ENCODE measurements around the gene ZRANB1. TPM values are rescaled to one million over a fixed set of nuclear protein-coding genes. Genes with fewer than 3 reads are reported as not detected.

Gene ZRANB1
- 29.9 and 36.9 TPM in 2 replicates for polyA plus RNA-seq (2011; rRNA removed)
- 31.0 and 39.2 TPM in 2 replicates for polyA minus RNA-seq (2011; rRNA and poly(A)+ RNA removed)

DNA sequence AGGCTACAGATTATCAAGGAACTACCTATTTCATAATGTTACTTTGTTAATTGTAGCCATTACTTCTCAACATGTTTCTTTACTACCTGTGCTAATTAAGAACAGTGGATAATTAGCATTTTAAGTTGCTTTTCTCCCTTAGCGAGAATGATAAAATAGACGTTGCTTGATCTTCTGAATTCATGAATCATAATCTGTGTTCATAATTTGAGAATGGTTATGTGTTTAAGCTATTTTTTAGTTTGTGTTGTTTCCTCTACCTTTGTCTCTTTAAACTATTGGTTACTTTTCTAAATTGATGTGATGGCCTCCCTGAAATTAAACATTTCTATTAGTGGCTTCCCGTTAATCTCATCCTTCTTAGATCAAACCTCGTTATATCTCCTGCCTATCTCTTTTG lies at the start of gene ZRANB1:
TSS of gene ZRANB1 (plus strand) at position 301 of the 400 bp plus-strand sequence. CDS start 371 bp downstream, outside the sequence.
- ChIA-PET CTCF (interaction anchor here (0.6 kb wide), 1 partner anchor 137 kb away, joined by 3 read pairs; no protein-coding TSS in a partner anchor), POLR2A (no interaction called here)
- no peaks in the 10 kb centered on the region for H3K27me3 ChIP-seq (ENCODE audit: control insufficient read depth, insufficient read depth, low read length)
- TF ChIP-seq, protein P1, sequence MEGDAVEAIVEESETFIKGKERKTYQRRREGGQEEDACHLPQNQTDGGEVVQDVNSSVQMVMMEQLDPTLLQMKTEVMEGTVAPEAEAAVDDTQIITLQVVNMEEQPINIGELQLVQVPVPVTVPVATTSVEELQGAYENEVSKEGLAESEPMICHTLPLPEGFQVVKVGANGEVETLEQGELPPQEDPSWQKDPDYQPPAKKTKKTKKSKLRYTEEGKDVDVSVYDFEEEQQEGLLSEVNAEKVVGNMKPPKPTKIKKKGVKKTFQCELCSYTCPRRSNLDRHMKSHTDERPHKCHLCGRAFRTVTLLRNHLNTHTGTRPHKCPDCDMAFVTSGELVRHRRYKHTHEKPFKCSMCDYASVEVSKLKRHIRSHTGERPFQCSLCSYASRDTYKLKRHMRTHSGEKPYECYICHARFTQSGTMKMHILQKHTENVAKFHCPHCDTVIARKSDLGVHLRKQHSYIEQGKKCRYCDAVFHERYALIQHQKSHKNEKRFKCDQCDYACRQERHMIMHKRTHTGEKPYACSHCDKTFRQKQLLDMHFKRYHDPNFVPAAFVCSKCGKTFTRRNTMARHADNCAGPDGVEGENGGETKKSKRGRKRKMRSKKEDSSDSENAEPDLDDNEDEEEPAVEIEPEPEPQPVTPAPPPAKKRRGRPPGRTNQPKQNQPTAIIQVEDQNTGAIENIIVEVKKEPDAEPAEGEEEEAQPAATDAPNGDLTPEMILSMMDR (IDR thresholded peaks at IDR 0.05; ENCODE audit: low read depth, low read length), result no peak
- no peaks in the 10 kb centered on the region for H3K9me3 ChIP-seq (ENCODE audit: control insufficient read depth, insufficient read depth, low read length)
- no peak for DNase-seq (ENCODE audit: low read depth, low spot score)
- no peak within 1 kb of the TSS for H3K4me3 ChIP-seq (ENCODE audit: low read depth, low read length)
- H3K27ac ChIP-seq (ENCODE audit: low read depth, low read length), result peak within 1 kb of the TSS; percentile 79

DNA sequence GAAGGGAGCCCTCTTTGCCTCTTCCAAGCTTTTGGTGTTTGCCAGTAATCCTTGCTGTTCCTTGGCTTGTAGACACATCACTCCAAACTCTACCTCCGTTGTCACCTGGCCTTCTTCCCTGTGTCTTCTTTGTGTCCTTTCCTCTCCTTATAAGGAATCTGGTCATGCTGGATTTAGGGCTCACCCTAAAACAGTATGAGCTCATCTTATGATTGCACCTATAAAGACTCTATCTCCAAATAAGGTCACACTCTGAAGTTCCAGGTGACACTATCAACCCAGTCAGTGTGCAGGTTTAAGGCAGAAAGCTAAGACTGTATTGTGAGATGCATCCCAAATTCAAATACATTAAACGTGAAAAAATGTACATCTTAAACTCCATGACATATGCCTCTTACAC lies 49.0 kb upstream of the ZRANB1 start:
- TF ChIP-seq, protein P1 (IDR thresholded peaks at IDR 0.05; ENCODE audit: low read depth, low read length), result no peak
- no peak for DNase-seq (ENCODE audit: low read depth, low spot score)
- ChIA-PET CTCF (interaction anchor here (0.9 kb wide), 1 partner anchor 11 kb away, joined by 3 read pairs; no protein-coding TSS in a partner anchor), POLR2A (no interaction called here)
- Histone ChIP-seq H3K4me3 (ENCODE audit: low read depth, low read length) (no peak overlapping the region), H3K9me3 (ENCODE audit: control insufficient read depth, insufficient read depth, low read length) (no peaks in the 10 kb centered on the region), H3K27ac (ENCODE audit: low read depth, low read length) (no peak overlapping the region), H3K27me3 (ENCODE audit: control insufficient read depth, insufficient read depth, low read length) (no peaks in the 10 kb centered on the region)

DNA sequence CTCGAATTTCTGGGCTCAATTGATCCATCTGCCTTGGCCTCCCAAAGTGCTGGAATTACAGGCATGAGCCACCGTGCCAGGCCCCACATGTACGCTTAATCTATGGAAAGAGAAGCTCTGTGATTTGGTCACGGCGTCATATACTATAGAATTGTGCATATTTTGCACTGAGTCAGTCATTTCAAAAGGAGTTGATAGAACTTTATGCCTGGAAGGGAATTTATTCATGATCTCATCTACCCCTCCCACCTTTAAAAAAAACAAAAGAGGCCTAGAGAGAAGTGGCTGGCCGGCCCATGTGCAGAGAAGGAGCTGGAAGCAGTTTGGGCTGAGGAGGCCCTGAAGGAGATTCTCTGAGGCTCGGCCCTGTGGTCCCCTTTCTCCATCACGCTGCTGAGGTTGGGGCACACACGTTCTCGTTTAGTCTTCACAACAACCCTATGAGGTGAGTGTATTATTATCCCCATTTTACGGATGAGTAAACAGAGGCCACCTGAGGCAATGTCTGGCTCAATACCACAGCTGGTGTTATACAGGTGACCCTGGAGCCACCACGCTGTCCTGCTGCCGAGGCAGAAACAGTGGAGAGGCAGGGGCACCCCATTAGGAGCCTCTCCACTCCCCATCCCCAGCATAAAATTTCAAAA lies 47.2 kb upstream of the ZRANB1 start:
- Histone ChIP-seq H3K4me3 (ENCODE audit: low read depth, low read length) (no peak overlapping the region), H3K27me3 (ENCODE audit: control insufficient read depth, insufficient read depth, low read length) (peaks cover 3% of the 10 kb centered on the region), H3K9me3 (ENCODE audit: control insufficient read depth, insufficient read depth, low read length) (peaks cover 4% of the 10 kb centered on the region; the same call in 1 of the 2 replicates), H3K27ac (ENCODE audit: low read depth, low read length) (no peak overlapping the region)
- CTCF ChIA-PET, result no interaction called here
- TF ChIP-seq, protein P1 (IDR thresholded peaks at IDR 0.05; ENCODE audit: low read depth, low read length), result no peak
- DNase-seq (ENCODE audit: low read depth, low spot score), result no peak
- POLR2A ChIA-PET, result no interaction called here

DNA sequence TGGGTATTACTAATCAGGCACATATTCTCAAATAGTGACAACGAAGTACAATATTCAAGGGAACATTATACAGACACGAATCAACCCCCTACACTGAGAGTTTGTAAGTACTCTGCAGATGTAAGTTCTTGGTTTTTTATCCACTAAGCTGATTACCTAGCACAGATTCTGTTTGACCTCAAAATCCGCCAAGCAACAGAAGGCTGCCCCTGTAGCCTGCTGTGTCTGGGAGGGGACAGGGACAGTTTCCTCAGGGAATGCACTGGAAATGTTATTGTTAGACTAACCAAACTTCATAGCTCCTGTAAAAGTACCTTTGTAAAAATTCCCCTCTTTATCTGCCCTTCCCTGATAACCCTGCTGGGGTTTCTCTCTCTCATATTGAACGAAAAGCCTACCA lies 45.2 kb upstream of the ZRANB1 start:
- TF ChIP-seq, protein P1 (IDR thresholded peaks at IDR 0.05; ENCODE audit: low read depth, low read length), result no peak
- POLR2A ChIA-PET, result no interaction called here
- Histone ChIP-seq H3K4me3 (ENCODE audit: low read depth, low read length) (no peak overlapping the region), H3K9me3 (ENCODE audit: control insufficient read depth, insufficient read depth, low read length) (peaks cover 4% of the 10 kb centered on the region; the same call in 1 of the 2 replicates), H3K27me3 (ENCODE audit: control insufficient read depth, insufficient read depth, low read length) (peaks cover 3% of the 10 kb centered on the region), H3K27ac (ENCODE audit: low read depth, low read length) (no peak overlapping the region)
- no peak for DNase-seq (ENCODE audit: low read depth, low spot score)
- CTCF ChIA-PET, result no interaction called here

DNA sequence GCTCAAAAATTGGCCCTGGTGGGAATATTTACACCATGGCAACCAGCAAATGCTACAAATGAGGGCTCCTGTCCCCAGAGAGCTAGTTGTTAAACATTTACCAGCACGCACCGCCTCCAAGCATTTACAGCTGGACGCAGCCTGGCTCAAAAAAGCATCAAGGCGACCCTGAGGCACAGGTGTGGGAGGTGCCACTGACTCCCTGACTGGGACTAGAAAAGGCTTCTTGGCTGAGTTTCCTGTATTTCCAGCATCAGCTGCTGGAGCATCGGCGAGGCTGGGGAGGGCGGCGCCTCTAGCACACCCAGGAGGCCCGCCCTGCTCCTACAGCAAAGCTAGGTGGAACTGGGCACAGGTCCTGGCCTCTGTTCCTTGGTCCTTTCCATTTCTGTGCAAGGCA lies 43.5 kb upstream of the ZRANB1 start:
- Histone ChIP-seq H3K4me3 (ENCODE audit: low read depth, low read length) (no peak overlapping the region), H3K9me3 (ENCODE audit: control insufficient read depth, insufficient read depth, low read length) (peaks cover 4% of the 10 kb centered on the region; the same call in 1 of the 2 replicates), H3K27ac (ENCODE audit: low read depth, low read length) (no peak overlapping the region), H3K27me3 (ENCODE audit: control insufficient read depth, insufficient read depth, low read length) (peaks cover 3% of the 10 kb centered on the region)
- ChIA-PET CTCF (no interaction called here), POLR2A (interaction anchor here (0.7 kb wide), 1 partner anchor 17 kb away, joined by 4 read pairs; no protein-coding TSS in a partner anchor)
- DNase-seq (ENCODE audit: low read depth, low spot score), result no peak
- TF ChIP-seq, protein P1 (IDR thresholded peaks at IDR 0.05; ENCODE audit: low read depth, low read length), result no peak
